ENCODE results near the gene KISS1R. TPM values are rescaled to one million over a fixed set of nuclear protein-coding genes. Genes with fewer than 3 reads are reported as not detected.
"Not testable (repeated sequence)": the region's sequence is repeated elsewhere in the genome, so short reads cannot be mapped to it uniquely, and the experiment has no call there.

Gene KISS1R
- total and polyA plus RNA-seq, 12 donors, result 0.25 to 0.44 TPM; not detected in 10

DNA sequence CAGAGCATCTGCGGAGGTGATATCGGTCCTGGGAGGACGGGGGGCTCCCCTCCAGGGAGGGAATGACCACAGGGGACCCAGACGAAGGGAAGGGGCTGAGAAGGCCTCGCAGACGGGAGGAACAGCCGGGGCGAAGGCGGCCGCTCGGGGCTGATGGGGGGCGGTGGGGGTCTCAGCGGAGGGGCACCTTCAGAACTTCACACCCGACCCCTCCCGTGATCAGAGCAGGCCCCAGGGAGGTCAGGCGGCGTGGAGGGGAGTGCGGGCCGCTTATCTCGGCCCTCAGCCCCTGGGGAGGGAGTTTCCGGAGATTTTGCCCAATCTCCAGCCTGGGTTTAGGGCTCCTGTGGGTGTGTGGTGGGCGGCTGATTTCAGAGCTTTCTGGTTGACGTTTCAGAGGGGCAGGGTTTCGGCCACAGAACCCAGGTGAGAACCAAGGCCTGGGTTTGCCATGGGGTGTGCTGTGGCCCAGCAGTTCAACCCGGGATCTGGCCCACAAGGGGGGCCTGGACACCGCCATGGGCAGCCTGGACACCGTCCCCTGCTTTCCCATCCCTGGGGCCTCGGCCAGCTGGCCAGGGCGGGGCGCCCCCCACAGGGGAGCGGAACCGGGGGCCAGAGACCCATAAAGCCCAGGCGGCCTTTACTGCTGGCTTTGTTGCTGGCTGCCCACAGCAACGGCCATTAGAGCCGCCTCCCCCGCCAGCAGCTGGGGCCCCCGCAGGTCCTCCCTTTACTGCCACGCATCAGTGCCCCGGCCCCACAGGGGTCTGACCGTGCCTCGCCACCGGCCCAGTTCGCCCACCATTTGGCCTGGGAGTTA lies 37.8 kb downstream of the KISS1R start:
- WGBS, 4 donors, result 85 to 90% (median 87%) methylated on average over 22 to 43 of the region's 43 CpGs
- no peak for TF ChIP-seq POLR2A (IDR thresholded peaks at IDR 0.05)
- TF ChIP-seq, protein P1, sequence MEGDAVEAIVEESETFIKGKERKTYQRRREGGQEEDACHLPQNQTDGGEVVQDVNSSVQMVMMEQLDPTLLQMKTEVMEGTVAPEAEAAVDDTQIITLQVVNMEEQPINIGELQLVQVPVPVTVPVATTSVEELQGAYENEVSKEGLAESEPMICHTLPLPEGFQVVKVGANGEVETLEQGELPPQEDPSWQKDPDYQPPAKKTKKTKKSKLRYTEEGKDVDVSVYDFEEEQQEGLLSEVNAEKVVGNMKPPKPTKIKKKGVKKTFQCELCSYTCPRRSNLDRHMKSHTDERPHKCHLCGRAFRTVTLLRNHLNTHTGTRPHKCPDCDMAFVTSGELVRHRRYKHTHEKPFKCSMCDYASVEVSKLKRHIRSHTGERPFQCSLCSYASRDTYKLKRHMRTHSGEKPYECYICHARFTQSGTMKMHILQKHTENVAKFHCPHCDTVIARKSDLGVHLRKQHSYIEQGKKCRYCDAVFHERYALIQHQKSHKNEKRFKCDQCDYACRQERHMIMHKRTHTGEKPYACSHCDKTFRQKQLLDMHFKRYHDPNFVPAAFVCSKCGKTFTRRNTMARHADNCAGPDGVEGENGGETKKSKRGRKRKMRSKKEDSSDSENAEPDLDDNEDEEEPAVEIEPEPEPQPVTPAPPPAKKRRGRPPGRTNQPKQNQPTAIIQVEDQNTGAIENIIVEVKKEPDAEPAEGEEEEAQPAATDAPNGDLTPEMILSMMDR (IDR thresholded peaks at IDR 0.05), result no peak
- H3K36me3 ChIP-seq (replicated peaks in 1 of 2), result no peaks in the 10 kb centered on the region
- no peak overlapping the region for H3K27ac ChIP-seq
- no peak overlapping the region for H3K4me3 ChIP-seq
- DNase-seq, result no peak
- H3K27me3 ChIP-seq, result no peaks in the 10 kb centered on the region
- peaks cover 0 to 10% of the 10 kb centered on the region in 2 donors for H3K4me1 ChIP-seq (replicated peaks in 1 of 2)
- no peaks in the 10 kb centered on the region for H3K9me3 ChIP-seq (replicated peaks in 1 of 3)
- intact Hi-C loops (cut with DNase I), result no loop called here

DNA sequence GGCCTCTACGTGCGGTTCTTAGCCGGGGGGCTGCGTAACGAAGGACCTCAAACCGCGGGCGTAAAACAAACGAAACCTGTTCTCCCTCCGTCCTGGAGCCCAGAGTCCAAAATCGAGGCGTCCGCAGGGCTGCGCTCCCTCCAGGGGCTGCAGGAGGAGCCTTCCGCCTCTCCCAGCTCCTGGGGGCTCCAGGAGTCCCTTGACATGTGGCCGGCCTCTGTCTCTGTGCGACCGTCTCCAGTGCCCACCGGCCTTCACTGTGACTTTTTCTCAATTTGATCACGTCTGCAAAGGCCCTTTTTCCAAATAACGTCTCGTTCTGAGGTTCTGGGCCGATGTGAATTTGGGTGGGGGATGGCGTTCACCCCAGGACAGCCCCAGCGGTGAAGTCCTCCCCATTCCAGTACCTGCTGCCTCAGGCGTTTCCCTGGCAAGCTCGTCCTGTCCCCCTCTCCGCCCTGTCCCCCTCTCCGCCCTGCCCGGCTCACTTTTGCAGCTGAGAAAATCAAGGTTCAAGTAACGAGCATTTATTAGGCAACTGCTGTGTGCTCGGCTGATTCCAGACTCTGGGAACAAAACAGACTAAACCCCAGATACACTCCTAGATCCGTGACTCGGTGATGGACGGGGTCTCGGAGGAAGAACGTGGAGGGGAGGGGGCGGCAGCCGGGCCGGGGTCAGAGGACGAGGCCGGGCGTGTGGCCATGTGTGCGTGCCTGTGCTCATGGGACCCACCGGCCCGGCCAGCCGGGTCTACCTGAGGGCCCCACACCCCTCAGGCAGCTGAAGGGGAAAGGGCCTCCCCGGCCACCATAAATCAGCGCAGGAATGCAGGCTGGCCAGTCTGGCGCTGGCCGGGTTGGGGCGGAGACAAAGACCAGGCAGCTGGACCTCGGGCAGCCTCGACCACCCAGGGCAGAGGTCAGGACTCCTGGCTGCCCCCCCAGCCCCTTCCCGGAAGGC lies 39.0 kb downstream of the KISS1R start:
- intact Hi-C loops (cut with DNase I), result no loop called here
- H3K9me3 ChIP-seq (replicated peaks in 1 of 3), result no peaks in the 10 kb centered on the region
- DNase-seq, result no peak
- no peaks in the 10 kb centered on the region for H3K36me3 ChIP-seq (replicated peaks in 1 of 2)
- 86 to 87% (median 87%) methylated on average over 44 to 55 of the region's 55 CpGs for WGBS, 4 donors
- H3K27me3 ChIP-seq, result no peaks in the 10 kb centered on the region
- H3K4me3 ChIP-seq, result no peak overlapping the region
- H3K27ac ChIP-seq, result no peak overlapping the region
- no peak for TF ChIP-seq POLR2A (IDR thresholded peaks at IDR 0.05)
- TF ChIP-seq, protein P1 (IDR thresholded peaks at IDR 0.05), result no peak
- H3K4me1 ChIP-seq (replicated peaks in 1 of 2), result peaks cover 0 to 10% of the 10 kb centered on the region in 2 donors

DNA sequence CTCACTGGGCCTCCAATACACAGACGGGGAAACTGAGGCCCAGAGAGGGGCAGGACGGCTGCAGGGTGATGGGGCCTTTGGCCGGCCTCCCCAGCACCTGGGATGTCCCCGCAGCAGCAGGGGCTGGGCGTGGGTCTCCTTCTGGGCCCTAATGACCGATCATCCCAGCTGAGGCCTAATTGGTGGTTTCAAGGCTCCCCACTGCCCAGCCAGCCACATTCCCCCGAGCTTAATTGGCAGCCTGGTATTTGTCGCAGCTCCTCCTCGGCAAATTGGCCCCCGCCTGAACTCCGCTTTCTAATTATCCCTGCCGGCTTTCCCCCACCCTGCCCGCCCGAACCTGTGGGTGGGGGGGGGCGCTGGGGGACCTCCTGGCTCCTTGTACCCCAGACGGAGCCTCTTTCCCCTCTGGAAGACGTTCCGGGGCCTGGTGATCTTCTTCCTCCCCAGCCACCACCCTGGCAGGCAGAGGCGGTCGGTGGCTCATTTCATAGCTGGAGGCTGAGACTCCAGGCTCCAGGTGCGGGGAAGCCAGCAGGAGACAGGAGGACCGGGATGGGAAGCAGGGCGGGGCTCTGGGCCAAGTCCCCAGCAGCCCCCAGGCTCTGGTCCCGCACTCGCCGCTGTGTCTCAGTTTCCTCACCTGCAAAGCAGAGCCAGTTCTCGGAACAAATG lies 39.8 kb downstream of the KISS1R start:
- WGBS, 4 donors, result 59 to 72% (median 66%) methylated on average over 8 to 27 of the region's 27 CpGs
- H3K27me3 ChIP-seq, result no peaks in the 10 kb centered on the region

DNA sequence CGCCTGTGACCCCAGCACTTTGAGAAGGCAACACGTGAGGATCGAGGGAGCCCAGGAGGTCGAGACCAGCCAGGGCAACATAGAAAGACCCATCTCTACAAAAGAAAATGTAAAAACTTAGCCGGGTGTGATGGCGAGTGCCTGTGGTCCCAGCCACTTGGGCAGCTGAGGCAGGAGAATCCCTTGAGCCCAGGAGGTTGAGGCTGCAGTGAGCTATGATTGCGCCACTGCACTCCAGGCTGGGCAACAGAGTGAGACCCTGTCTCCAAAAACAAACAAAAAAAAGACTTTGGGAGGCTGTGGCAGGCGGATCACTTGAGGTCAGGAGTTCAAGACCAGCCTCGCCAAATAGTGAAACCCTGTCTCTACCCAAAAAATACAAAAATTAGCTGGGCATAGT lies 40.4 kb downstream of the KISS1R start:
- H3K27me3 ChIP-seq; DNase-seq; H3K9me3 ChIP-seq (replicated peaks in 1 of 3); H3K4me1 ChIP-seq (replicated peaks in 1 of 2); H3K27ac ChIP-seq; H3K36me3 ChIP-seq (replicated peaks in 1 of 2); intact Hi-C loops (cut with DNase I); H3K4me3 ChIP-seq: not testable (repeated sequence)
- WGBS, 4 donors, result 92 to 95% (median 94%) methylated on average over 9 of the region's 9 CpGs

More for the DNA sequence above, 39.8 kb downstream of the KISS1R start:
- H3K4me1 ChIP-seq (replicated peaks in 1 of 2), result peaks cover 0 to 10% of the 10 kb centered on the region in 2 donors
- no peak overlapping the region for H3K27ac ChIP-seq
- intact Hi-C loops (cut with DNase I), result no loop called here
- TF ChIP-seq, protein P1 (IDR thresholded peaks at IDR 0.05), result no peak
- no peak for TF ChIP-seq POLR2A (IDR thresholded peaks at IDR 0.05)
- no peaks in the 10 kb centered on the region for H3K9me3 ChIP-seq (replicated peaks in 1 of 3)
- no peak overlapping the region for H3K4me3 ChIP-seq
- no peak for DNase-seq
- no peaks in the 10 kb centered on the region for H3K36me3 ChIP-seq (replicated peaks in 1 of 2)

Measured in adrenal gland (tissue), 12 donors.